GM19438 (cell line): ENCODE measurements around the gene SMG6.
A peak's percentile ranks its signal among the peaks of the same experiment; 100 is the strongest.
"Not testable (repeated sequence)": the region's sequence is repeated elsewhere in the genome, so short reads cannot be mapped to it uniquely, and the experiment has no call there.

Experiments used
- ATAC-seq: cut with Tn5 transposase; IDR thresholded peaks from one replicate; pipeline ENCODE4 v1.9.1; 2021; ENCODE audit warnings: low read depth; ENCODE audit not compliant: unreplicated experiment

Gene SMG6

DNA sequence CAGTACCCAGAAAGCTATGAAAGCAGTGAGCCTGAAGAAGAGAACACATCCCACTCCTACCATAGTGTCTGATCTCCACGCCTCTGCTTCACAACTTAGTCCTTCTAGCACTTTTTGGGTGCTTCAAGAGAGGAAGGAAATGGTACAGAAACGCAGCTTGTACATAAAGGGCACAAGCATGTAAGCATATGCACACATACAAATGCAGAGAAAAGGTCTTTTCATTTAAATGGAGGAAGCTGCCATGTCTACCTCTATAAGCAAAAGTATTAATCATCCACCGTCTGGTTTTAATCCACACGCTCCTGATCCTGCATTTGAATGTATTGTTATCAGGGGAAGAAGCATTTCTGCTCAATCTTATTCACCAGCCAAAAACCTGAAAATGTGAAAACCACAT is 148.0 kb downstream of the SMG6 start:
- ATAC-seq: no peak

GRCh38 chr17:2151358-2152033 is 152.1 kb downstream of the SMG6 start:
- ATAC-seq: no peak

DNA sequence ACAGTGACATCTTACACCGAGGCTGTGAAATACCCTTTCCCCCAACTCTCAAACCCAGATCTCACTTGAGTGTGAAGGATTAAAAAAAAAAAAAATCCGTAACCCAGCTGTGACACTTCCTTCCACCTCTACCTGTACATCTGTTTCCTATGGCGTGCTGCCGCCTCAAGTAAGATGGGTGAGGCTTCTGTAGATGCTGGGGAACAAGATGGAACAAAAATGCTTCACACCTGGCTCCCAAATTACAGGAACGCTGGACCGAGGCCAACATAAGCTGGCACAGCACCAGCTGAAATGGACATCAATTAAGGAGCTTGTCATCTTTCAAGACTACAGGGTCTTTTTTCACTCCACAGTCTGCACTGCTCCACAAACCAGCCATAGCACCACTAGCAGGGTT is 152.8 kb downstream of the SMG6 start:
- ATAC-seq: no peak

DNA sequence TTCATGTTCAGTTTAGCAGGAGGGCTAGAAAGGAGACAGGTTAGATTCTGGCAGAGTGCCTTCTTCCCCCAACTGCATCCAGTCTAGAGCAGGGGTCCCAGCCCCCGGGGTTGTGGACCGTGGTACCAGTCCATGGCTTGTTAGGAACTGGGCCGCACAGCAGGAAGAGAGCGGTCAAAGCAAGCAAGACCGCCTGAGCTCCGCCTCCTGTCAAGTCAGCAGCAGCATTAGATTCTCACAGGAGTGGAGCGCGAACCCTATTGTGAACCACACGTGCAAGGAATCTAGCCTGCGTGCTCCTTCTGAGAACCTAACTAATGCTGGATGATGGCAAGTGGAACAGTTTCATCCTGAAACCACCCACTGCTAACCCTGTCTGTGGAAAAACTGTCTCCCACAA is 153.7 kb downstream of the SMG6 start:
- no peak for ATAC-seq

DNA sequence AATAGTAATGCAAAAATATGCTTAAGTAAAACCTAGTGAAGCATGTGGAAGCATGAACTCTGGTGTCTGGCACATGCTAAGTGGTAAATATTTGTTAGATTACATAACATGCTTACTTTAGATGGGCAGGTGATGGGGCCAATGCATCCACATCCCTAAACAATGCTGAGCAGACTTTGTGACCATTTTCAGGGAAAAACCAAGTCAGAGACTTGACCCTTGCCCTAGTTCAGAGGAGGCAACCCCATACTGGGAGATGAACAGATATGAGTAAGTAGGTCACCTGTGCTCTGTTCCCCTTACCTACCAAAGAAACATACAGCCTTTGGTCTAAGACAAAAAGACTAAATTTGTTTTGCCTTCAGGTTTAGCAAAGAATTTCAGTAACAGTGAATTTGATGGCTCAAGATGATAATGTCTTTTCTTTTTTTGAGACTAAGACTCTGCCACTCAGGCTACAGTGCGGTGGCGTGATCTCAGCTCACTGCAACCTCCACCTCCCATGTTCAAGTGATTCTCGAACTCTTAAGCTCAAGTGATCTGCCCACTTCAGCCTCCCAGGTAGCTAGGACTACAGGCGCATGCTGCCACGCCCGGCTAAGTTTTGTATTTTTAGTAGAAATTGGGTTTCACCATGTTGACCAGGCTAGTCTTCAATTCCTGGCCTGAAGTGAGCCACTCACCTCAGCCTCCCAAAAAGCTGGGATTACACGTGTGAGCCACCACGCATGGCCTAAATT is 157.3 kb downstream of the SMG6 start:
- no peak for ATAC-seq

DNA sequence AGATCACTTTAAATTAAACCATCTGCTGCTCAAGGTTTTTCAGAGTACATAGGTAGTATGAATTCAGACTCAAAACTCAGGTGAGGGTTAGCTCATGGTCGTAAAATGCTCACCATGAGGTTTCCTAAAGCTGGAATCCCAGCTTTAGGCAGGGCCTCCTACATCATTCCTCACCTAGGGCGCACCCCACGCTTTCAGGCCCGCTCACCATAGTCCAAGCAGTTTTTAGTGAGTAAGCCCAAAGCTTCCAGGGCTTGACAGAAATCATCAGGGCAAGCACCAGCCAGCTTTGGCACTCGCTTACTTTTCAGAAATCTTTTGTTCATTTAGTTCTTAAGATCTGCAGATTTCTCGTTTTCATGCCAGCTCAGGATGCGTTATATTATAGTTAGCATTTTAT is 158.9 kb downstream of the SMG6 start:
- no peak for ATAC-seq

- no peak for ATAC-seq
Measured at GRCh38 chr17:2143332-2143731, 160.3 kb downstream of the SMG6 start.

GRCh38 chr17:2142682-2143081 is 160.9 kb downstream of the SMG6 start:
- not testable (repeated sequence) for ATAC-seq

DNA sequence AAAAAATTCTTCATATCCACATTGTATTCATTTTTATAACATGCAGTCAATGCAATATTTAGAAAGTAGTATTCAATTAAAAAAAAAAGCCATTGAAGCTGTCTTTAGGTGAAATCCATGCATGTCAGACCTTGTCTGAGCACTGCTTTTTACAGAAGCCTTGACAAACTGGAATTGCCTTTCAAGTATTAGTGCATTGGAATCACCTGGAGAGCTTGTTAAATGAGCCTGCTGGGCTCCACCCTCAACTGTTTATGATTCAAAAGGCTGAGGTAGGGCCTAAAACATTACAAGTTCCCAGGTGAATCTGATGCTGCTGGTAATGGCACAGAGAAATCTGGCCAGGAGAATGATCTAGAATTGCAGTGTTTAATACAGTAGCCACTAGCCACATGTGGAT is 162.9 kb downstream of the SMG6 start:
- ATAC-seq: no peak

- ATAC-seq: peak; percentile 38
Measured at GRCh38 chr17:2138761-2139160, 164.8 kb downstream of the SMG6 start.

- peak; percentile 69 for ATAC-seq
Measured at GRCh38 chr17:2138318-2138717, 165.3 kb downstream of the SMG6 start.

GRCh38 chr17:2137342-2138098 is 166.1 kb downstream of the SMG6 start:
- ATAC-seq: no peak

GRCh38 chr17:2136241-2136640 is 167.3 kb downstream of the SMG6 start:
- ATAC-seq: no peak

- no peak for ATAC-seq
Measured at GRCh38 chr17:2128011-2128410, 175.6 kb downstream of the SMG6 start.

DNA sequence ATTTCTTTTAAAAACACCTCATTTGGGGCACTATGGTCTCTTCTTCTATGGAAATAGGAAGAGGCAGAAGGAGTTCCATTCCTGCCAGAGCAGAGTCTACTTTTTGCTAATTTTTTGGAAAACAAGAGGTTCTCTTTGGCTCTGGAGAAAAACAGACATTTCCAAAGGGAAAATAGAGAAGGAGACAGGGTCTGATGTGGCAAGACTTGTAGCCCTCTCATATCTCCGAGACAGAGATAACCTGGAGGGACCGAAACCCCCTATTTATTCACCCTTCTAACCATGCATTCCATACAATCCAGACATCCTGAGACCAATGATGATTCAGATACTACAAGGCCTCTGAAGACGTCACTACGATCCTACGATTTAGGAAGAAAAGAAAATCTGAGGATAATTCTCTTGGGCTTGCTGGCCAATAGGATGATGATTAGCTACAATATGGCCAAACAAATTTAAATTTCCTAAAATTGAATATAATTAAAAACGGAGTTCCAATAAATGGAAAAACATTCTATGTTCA is 178.5 kb downstream of the SMG6 start:
- ATAC-seq: no peak

- no peak for ATAC-seq
Measured at GRCh38 chr17:2124391-2124790, 179.2 kb downstream of the SMG6 start.

- ATAC-seq: no peak
Measured at GRCh38 chr17:2123375-2124251, 180.0 kb downstream of the SMG6 start.

- ATAC-seq: no peak
Measured at GRCh38 chr17:2122641-2123302, 180.8 kb downstream of the SMG6 start.

- ATAC-seq: no peak
Measured at GRCh38 chr17:2120586-2121335, 182.8 kb downstream of the SMG6 start.
